PC-3 (cell line): Measurements from ENCODE around the gene ENTHD1. TPM values are rescaled to one million over a fixed set of nuclear protein-coding genes. Genes with fewer than 3 reads are reported as not detected.

Experiments
- ATAC-seq: fragments of 200-7000 bp; cut with Tn5 transposase; 2 replicates; pipeline ENCODE4 v1.9.1; 2020; ENCODE audit warnings: mild to moderate bottlenecking, moderate library complexity
- BruUV-seq: library from RNA; stranded (reverse); fragments of 400-500 nt; replicated peaks from 2 replicates; lab custom pipeline; 2021; lab: Mats Ljungman, UMichigan
- CTCF ChIA-PET: fragments of 300-600 bp; sonication (Branson Sonifier 250); formaldehyde crosslinking; loops from one replicate; lab custom pipeline; 2022; ENCODE audit warnings: antibody characterized with exemption; lab: Charles Lee
- POLR2A ChIA-PET: fragments of 300-600 bp; sonication (Branson Sonifier 250); formaldehyde crosslinking; loops from one replicate; lab custom pipeline; 2022; ENCODE audit warnings: antibody characterized with exemption; ENCODE audit not compliant: unreplicated experiment; lab: Charles Lee
- DNase-seq: peaks from one replicate; pipeline ENCODE4 v3.0.0-alpha.2; 2015
- H2AFZ ChIP-seq: fragments of 300-600 bp; sonication (generic); 2 replicates; pipeline ENCODE4 v1.6.0; 2016; ENCODE audit warnings: antibody characterized with exemption, low read length
- H3F3A ChIP-seq: fragments of 300-600 bp; sonication (generic); one replicate; pipeline ENCODE4 v1.6.0; 2017; ENCODE audit warnings: antibody characterized with exemption, low read length, control low read depth, mild to moderate bottlenecking; ENCODE audit not compliant: unreplicated experiment
- H3K27ac ChIP-seq: fragments of 300-600 bp; sonication (generic); 2 replicates; pipeline ENCODE4 v1.5.1; 2016; ENCODE audit warnings: mild to moderate bottlenecking, low read length
- H3K27me3 ChIP-seq: fragments of 300-600 bp; sonication (generic); 2 replicates; pipeline ENCODE4 v1.6.1; 2016; ENCODE audit warnings: low read length, mixed read lengths
- H3K36me3 ChIP-seq: fragments of 300-600 bp; sonication (generic); 2 replicates; pipeline ENCODE4 v1.6.1; 2016; ENCODE audit warnings: low read depth, mixed run types, low read length, mixed read lengths
- H3K4me1 ChIP-seq: fragments of 300-600 bp; sonication (generic); 2 replicates; pipeline ENCODE4 v1.5.1; 2016; ENCODE audit warnings: low read length; ENCODE audit not compliant: insufficient read depth
- H3K4me2 ChIP-seq: fragments of 300-600 bp; sonication (generic); 2 replicates; pipeline ENCODE4 v1.6.0; 2016; ENCODE audit warnings: low read length
- H3K4me3 ChIP-seq: fragments of 300-600 bp; sonication (generic); 2 replicates; pipeline ENCODE4 v1.5.1; 2016; ENCODE audit warnings: mild to moderate bottlenecking, low read length, mixed read lengths
- H3K79me2 ChIP-seq: fragments of 300-600 bp; sonication (generic); 2 replicates; pipeline ENCODE4 v1.6.1; 2017; ENCODE audit warnings: low read length, mixed read lengths
- H3K9ac ChIP-seq: fragments of 300-600 bp; sonication (generic); 2 replicates; pipeline ENCODE4 v1.6.0; 2016; ENCODE audit warnings: mild to moderate bottlenecking, low read length
- H3K9me2 ChIP-seq: fragments of 300-600 bp; sonication (generic); replicated peaks from 2 replicates; pipeline ENCODE4 v1.6.1; 2016; ENCODE audit warnings: mixed run types, low read length, mixed read lengths
- H3K9me3 ChIP-seq: fragments of 300-600 bp; sonication (generic); 2 replicates; pipeline ENCODE4 v1.6.1; 2016; ENCODE audit warnings: low read length, mixed read lengths
- H4K20me1 ChIP-seq: fragments of 300-600 bp; sonication (generic); 2 replicates; pipeline ENCODE4 v1.6.1; 2016; ENCODE audit warnings: low read length, mixed read lengths
- EZH2 ChIP-seq: fragments of 300-600 bp; sonication (generic); IDR thresholded peaks from one replicate; pipeline ENCODE4 v1.6.1; 2017; ENCODE audit warnings: antibody characterized with exemption, mild to moderate bottlenecking, low read length; ENCODE audit not compliant: unreplicated experiment
- EZH2phosphoT487 ChIP-seq: fragments of 300-600 bp; sonication (generic); IDR thresholded peaks from 2 replicates; pipeline ENCODE4 v1.6.1; 2018; ENCODE audit warnings: mild to moderate bottlenecking, antibody characterized with exemption, low read length, borderline replicate concordance
- intact Hi-C: fragments of 100-400 bp; cut with micrococcal nuclease; formaldehyde crosslinking; loops from 2 replicates; pipeline ENCODE4 v1.9.0; 2023
- total RNA-seq: library from RNA; depleted of rRNA; stranded (reverse); fragments of >200 nt; gene quantifications from 2 replicates; pipeline ENCODE4 v1.2.3, GENCODE V29; 2014
- TF ChIP-seq, protein P1 (sequence below): fragments of 300-600 bp; sonication (generic); conservative IDR thresholded peaks from 2 replicates; pipeline ENCODE4 v1.5.1; 2017; ENCODE audit warnings: antibody characterized with exemption, low read depth, mild to moderate bottlenecking, low read length

ENTHD1 gene
- total RNA-seq, 1 experiment from 2014 or later = not detected

DNA sequence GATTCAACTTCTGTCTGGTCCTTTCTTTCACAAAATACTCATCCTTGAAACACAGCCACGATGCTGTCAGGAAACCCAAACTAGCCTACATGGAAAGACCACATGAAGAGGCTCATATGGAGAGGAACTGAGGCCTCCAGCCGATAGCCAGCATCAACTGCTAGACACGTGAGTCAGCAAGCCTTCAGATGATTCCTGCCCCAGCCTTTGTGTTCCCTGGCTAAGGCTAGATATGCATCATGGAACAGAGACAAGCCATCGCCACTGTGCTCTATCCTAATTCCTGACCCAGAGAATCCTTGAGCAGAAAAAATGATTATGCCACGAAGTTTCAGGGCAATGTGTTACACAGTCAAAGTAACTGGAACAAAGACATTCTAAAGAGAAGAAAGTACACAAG lies 75.5 kb downstream of the ENTHD1 start:
- no TSS peak for BruUV-seq
- no peaks in the 10 kb centered on the region for H3K9me3 ChIP-seq
- H3K27ac ChIP-seq = no peak overlapping the region
- no peaks in the 10 kb centered on the region for H3K9me2 ChIP-seq
- peaks cover 13% of the 10 kb centered on the region for H3K27me3 ChIP-seq
- ATAC-seq = no peak
- H3K4me2 ChIP-seq = no peak overlapping the region
- no peak for DNase-seq
- no peak overlapping the region for H3K4me3 ChIP-seq
- peaks cover 12% of the 10 kb centered on the region for H3K4me1 ChIP-seq
- CTCF ChIA-PET = no interaction called here
- H3K9ac ChIP-seq = no peak overlapping the region
- intact Hi-C loops = no loop called here
- TF ChIP-seq EZH2phosphoT487 (no peak), EZH2 (no peak)
- no peak overlapping the region for H2AFZ ChIP-seq
- no peaks in the 10 kb centered on the region for H3K79me2 ChIP-seq
- H3K36me3 ChIP-seq = no peaks in the 10 kb centered on the region
- no peaks in the 10 kb centered on the region for H4K20me1 ChIP-seq
- no peaks in the 10 kb centered on the region for H3F3A ChIP-seq
- POLR2A ChIA-PET = no interaction called here

DNA sequence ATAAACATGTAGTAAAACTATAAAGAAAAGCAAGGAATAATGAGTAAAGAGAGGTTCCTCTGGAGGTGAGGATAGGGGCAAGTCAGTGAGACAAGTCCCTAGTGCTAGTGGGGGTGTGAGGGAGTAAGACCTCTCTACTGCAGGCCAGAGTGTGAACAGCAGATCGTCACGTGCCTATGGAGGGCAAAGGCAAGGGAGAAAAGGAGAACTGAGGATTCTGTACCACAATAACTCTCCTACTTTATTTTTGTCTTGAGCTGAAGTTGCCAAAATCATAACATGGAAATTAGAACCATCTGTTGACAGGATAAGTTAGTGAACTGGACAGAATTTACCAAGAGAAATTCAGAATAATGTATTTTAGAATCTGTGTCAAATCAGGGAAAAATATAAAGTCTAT lies 77.6 kb downstream of the ENTHD1 start:
- no peak for ATAC-seq
- CTCF ChIA-PET = no interaction called here

DNA sequence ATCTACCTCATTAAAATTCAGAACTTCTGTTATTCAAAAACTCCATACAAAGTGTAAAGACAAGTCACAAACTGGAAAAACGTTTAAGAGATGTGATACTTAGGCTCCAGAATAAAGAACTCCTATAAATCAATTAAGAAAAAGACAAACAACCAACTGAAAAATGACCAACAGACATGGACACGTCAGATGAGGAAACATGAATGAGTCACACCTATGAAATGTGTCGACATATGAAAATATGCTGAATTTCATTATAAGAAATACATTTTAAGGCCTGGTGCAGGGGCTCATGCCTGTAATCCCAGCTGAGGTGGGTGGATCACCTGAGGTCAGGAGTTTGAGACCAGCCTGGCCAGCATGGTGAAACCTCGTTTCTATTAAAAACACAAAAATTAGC lies 78.7 kb downstream of the ENTHD1 start:
- no peak overlapping the region for H3K9ac ChIP-seq
- peak; percentile 35 for DNase-seq
- H3K4me1 ChIP-seq = peaks cover 2% of the 10 kb centered on the region
- H3K36me3 ChIP-seq = no peaks in the 10 kb centered on the region
- no TSS peak for BruUV-seq
- no peaks in the 10 kb centered on the region for H4K20me1 ChIP-seq
- no peak overlapping the region for H3K4me2 ChIP-seq
- no peaks in the 10 kb centered on the region for H3K79me2 ChIP-seq
- no peaks in the 10 kb centered on the region for H3K9me3 ChIP-seq
- peaks cover 26% of the 10 kb centered on the region for H3K27me3 ChIP-seq
- H2AFZ ChIP-seq = no peak overlapping the region
- H3K4me3 ChIP-seq = no peak overlapping the region
- no peaks in the 10 kb centered on the region for H3K9me2 ChIP-seq
- no peaks in the 10 kb centered on the region for H3F3A ChIP-seq
- POLR2A ChIA-PET = no interaction called here
- CTCF ChIA-PET = no interaction called here
- no peak for ATAC-seq
- intact Hi-C loops = no loop called here
- TF ChIP-seq, protein P1, sequence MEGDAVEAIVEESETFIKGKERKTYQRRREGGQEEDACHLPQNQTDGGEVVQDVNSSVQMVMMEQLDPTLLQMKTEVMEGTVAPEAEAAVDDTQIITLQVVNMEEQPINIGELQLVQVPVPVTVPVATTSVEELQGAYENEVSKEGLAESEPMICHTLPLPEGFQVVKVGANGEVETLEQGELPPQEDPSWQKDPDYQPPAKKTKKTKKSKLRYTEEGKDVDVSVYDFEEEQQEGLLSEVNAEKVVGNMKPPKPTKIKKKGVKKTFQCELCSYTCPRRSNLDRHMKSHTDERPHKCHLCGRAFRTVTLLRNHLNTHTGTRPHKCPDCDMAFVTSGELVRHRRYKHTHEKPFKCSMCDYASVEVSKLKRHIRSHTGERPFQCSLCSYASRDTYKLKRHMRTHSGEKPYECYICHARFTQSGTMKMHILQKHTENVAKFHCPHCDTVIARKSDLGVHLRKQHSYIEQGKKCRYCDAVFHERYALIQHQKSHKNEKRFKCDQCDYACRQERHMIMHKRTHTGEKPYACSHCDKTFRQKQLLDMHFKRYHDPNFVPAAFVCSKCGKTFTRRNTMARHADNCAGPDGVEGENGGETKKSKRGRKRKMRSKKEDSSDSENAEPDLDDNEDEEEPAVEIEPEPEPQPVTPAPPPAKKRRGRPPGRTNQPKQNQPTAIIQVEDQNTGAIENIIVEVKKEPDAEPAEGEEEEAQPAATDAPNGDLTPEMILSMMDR = no peak
- no peak for TF ChIP-seq EZH2phosphoT487
- TF ChIP-seq EZH2 = no peak
- H3K27ac ChIP-seq = no peak overlapping the region

More for the DNA sequence above, 77.6 kb downstream of the ENTHD1 start:
- BruUV-seq = no TSS peak
- H4K20me1 ChIP-seq = no peaks in the 10 kb centered on the region
- no peaks in the 10 kb centered on the region for H3K36me3 ChIP-seq
- no peaks in the 10 kb centered on the region for H3K79me2 ChIP-seq
- POLR2A ChIA-PET = no interaction called here
- TF ChIP-seq EZH2 = no peak
- TF ChIP-seq, protein P1 = no peak
- no peak overlapping the region for H3K4me3 ChIP-seq
- no peaks in the 10 kb centered on the region for H3K9me3 ChIP-seq
- H3K4me2 ChIP-seq = no peak overlapping the region
- H3K9me2 ChIP-seq = no peaks in the 10 kb centered on the region
- DNase-seq = no peak
- H3F3A ChIP-seq = no peaks in the 10 kb centered on the region
- no peak overlapping the region for H3K9ac ChIP-seq
- intact Hi-C loops = no loop called here
- H2AFZ ChIP-seq = no peak overlapping the region
- H3K27me3 ChIP-seq = peaks cover 15% of the 10 kb centered on the region
- no peak overlapping the region for H3K27ac ChIP-seq
- H3K4me1 ChIP-seq = peaks cover 12% of the 10 kb centered on the region
